ENCODE measurements around the gene STARD5.
A peak's percentile ranks its signal among the peaks of the same experiment; 100 is the strongest.
"Not testable (repeated sequence)": the region's sequence is repeated elsewhere in the genome, so short reads cannot be mapped to it uniquely, and the experiment has no call there.

Gene STARD5

GRCh38 chr15:81337241-81337640, 13.3 kb upstream of the STARD5 start:
- DNase-seq: no peak

GRCh38 chr15:81336568-81336967, 12.6 kb upstream of the STARD5 start:
- peak; percentile 23 for DNase-seq

- no peak for DNase-seq
Observed at GRCh38 chr15:81335631-81336030, 11.7 kb upstream of the STARD5 start.

GRCh38 chr15:81334768-81335435, 11.0 kb upstream of the STARD5 start:
- no peak for DNase-seq

GRCh38 chr15:81333363-81333762, 9.4 kb upstream of the STARD5 start:
- no peak for DNase-seq

- DNase-seq: no peak
Observed at GRCh38 chr15:81332326-81332725, 8.4 kb upstream of the STARD5 start.

GRCh38 chr15:81331600-81331999, 7.7 kb upstream of the STARD5 start:
- DNase-seq: no peak

GRCh38 chr15:81331141-81331540, 7.2 kb upstream of the STARD5 start:
- not testable (repeated sequence) for DNase-seq

- no peak for DNase-seq
Observed at GRCh38 chr15:81330366-81331090, 6.6 kb upstream of the STARD5 start.

- DNase-seq: no peak
Observed at GRCh38 chr15:81329446-81329845, 5.5 kb upstream of the STARD5 start.

GRCh38 chr15:81327516-81327915, 3.6 kb upstream of the STARD5 start:
- DNase-seq: no peak

- no peak for DNase-seq
Observed at GRCh38 chr15:81326466-81327212, 2.7 kb upstream of the STARD5 start.

- no peak for DNase-seq
Observed at GRCh38 chr15:81323559-81323943, 390 bp downstream of the STARD5 start.

- no peak for DNase-seq
Observed at GRCh38 chr15:81322676-81323253, 1.2 kb downstream of the STARD5 start.

- DNase-seq: no peak
Observed at GRCh38 chr15:81321667-81322066, 2.3 kb downstream of the STARD5 start.

GRCh38 chr15:81317642-81318017, 6.3 kb downstream of the STARD5 start:
- DNase-seq: no peak

- DNase-seq: no peak
Observed at GRCh38 chr15:81316267-81316666, 7.7 kb downstream of the STARD5 start.

- DNase-seq: no peak
Observed at GRCh38 chr15:81315452-81316175, 8.3 kb downstream of the STARD5 start.

- DNase-seq: no peak
Observed at GRCh38 chr15:81314378-81314777, 9.6 kb downstream of the STARD5 start.

GRCh38 chr15:81313686-81314085, 10.3 kb downstream of the STARD5 start:
- no peak for DNase-seq

GRCh38 chr15:81312790-81313543, 11.0 kb downstream of the STARD5 start:
- no peak for DNase-seq

Data from effector CD8-positive, alpha-beta T cell (primary cell).